ENCODE results near the gene STAMBPL1. TPM values are rescaled to one million over a fixed set of nuclear protein-coding genes. Genes with fewer than 3 reads are reported as not detected.

The STAMBPL1 gene
- total and polyA plus RNA-seq, 2 donors (not counting 3 experiments of a cell fraction or from before 2014, with no cell fraction given): 0.70 to 1.8 TPM

DNA sequence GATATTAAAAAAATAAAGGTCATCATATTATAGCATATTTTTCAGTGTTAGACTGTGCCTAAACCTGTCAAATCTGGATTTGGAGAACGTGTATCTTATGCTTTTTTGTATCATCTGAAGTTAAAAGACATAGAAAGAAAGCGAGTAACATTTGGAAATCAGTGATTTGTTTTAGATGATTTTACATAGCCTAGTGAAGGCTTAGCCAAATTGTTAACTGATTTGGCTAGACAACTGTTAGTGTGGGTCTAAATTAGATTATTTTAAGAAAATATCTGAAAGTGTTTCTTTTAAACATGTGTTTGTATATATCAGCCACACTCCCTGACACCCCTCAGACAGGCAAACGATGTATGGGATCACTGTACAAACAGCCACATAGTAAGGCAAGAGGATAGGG lies 36.9 kb downstream of the STAMBPL1 start:
- Histone ChIP-seq H3K9ac (replicated peaks; ENCODE audit: extremely low read depth, insufficient read depth, low read length) (no peak overlapping the region), H3K27me3 (ENCODE audit: control insufficient read depth in 2 of 2, insufficient read depth in 2 of 2, low read length in 2 of 2) (no peaks in the 10 kb centered on the region), H3K9me3 (replicated peaks; ENCODE audit: control insufficient read depth, insufficient read depth, low read length) (no peaks in the 10 kb centered on the region), H3K27ac (ENCODE audit: insufficient read depth, low read depth, low read length) (no peak overlapping the region), H3K4me3 (replicated peaks in 1 of 3; ENCODE audit: insufficient read depth in 1 of 3, low read depth in 1 of 3, low read length in 3 of 3) (no peak overlapping the region), H3K36me3 (ENCODE audit: control insufficient read depth in 2 of 2, extremely low read depth in 1 of 2, insufficient read depth in 2 of 2, low read length in 2 of 2) (no peaks in the 10 kb centered on the region), H2AFZ (ENCODE audit: low read depth, low read length) (no peak overlapping the region), H3K79me2 (ENCODE audit: control insufficient read depth, insufficient read depth, low read length) (no peaks in the 10 kb centered on the region), H3K4me1 (ENCODE audit: control insufficient read depth, extremely low read depth, insufficient read depth, low read length) (no peaks in the 10 kb centered on the region), H3K4me2 (ENCODE audit: insufficient read depth, low read length) (no peak overlapping the region), H3K9me1 (replicated peaks; ENCODE audit: control insufficient read depth, extremely low read depth, insufficient read depth, low read length) (no peaks in the 10 kb centered on the region), H4K20me1 (replicated peaks; ENCODE audit: control insufficient read depth, extremely low read depth, insufficient read depth, low read length) (no peaks in the 10 kb centered on the region)
- TF ChIP-seq, protein P1, sequence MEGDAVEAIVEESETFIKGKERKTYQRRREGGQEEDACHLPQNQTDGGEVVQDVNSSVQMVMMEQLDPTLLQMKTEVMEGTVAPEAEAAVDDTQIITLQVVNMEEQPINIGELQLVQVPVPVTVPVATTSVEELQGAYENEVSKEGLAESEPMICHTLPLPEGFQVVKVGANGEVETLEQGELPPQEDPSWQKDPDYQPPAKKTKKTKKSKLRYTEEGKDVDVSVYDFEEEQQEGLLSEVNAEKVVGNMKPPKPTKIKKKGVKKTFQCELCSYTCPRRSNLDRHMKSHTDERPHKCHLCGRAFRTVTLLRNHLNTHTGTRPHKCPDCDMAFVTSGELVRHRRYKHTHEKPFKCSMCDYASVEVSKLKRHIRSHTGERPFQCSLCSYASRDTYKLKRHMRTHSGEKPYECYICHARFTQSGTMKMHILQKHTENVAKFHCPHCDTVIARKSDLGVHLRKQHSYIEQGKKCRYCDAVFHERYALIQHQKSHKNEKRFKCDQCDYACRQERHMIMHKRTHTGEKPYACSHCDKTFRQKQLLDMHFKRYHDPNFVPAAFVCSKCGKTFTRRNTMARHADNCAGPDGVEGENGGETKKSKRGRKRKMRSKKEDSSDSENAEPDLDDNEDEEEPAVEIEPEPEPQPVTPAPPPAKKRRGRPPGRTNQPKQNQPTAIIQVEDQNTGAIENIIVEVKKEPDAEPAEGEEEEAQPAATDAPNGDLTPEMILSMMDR (IDR thresholded peaks at IDR 0.05; ENCODE audit: extremely low read depth in 1 of 2, insufficient read depth in 1 of 2, low read depth in 1 of 2, low read length in 2 of 2): no peak
- TF ChIP-seq FOS (IDR thresholded peaks at IDR 0.05; ENCODE audit: borderline replicate concordance, insufficient read depth, low read length) (no peak), POLR2A (IDR thresholded peaks at IDR 0.05; ENCODE audit: low read depth, low read length) (no peak), JUN (IDR thresholded peaks at IDR 0.05; ENCODE audit: borderline replicate concordance, insufficient read depth, insufficient read length, low read depth) (no peak), POLR2AphosphoS5 (IDR thresholded peaks at IDR 0.05; ENCODE audit: insufficient read depth, low read depth, low read length) (no peak), GATA2 (IDR thresholded peaks at IDR 0.05; ENCODE audit: insufficient read depth, insufficient read length, low read depth, low read length) (no peak), MYC (IDR thresholded peaks at IDR 0.05; ENCODE audit: low read depth, low read length) (no peak), EZH2 (IDR thresholded peaks at IDR 0.05; ENCODE audit: borderline replicate concordance, low read depth, low read length, severe bottlenecking) (no peak)
- TF ChIP-seq, protein P2, sequence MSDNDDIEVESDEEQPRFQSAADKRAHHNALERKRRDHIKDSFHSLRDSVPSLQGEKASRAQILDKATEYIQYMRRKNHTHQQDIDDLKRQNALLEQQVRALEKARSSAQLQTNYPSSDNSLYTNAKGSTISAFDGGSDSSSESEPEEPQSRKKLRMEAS (IDR thresholded peaks at IDR 0.05; ENCODE audit: insufficient read depth, insufficient read length): no peak
- FAIRE-seq: no peak
- POLR2A ChIA-PET: no interaction called here
- intact Hi-C loops (cut with micrococcal nuclease) (no loop called here), dilution Hi-C loops (cut with MboI; ENCODE audit: extremely low pct_ligation_motif_present, low sequenced_read_pairs) (no loop called here)
- no peak for DNase-seq (ENCODE audit: low read depth, low spot score)
- CTCF ChIA-PET: interaction anchor here (1.7 kb wide), 1 partner anchor 352 kb away, joined by 5 read pairs; no protein-coding TSS in a partner anchor
- no TSS peak for BruUV-seq (replicated peaks)

All from endothelial cell of umbilical vein (primary cell).